ENCODE data around the gene KIRREL1. TPM values are rescaled to one million over a fixed set of nuclear protein-coding genes. Genes with fewer than 3 reads are reported as not detected.

KIRREL1 gene
- total RNA-seq, 1 experiment from 2014 or later = 45.4 TPM

GRCh38 chr1:158000507-158000906, 7.1 kb downstream of the KIRREL1 start:
- Mint-ChIP-seq H3K27me3 (ENCODE audit: insufficient read depth, unreplicated experiment) (no peaks in the 10 kb centered on the region), H3K36me3 (ENCODE audit: insufficient read depth, unreplicated experiment) (peaks cover 2% of the 10 kb centered on the region), H3K27ac (ENCODE audit: unreplicated experiment) (peak overlapping the region; percentile 10), H3K4me1 (ENCODE audit: low read depth, unreplicated experiment) (peaks cover 29% of the 10 kb centered on the region), H3K4me3 (ENCODE audit: unreplicated experiment) (no peak overlapping the region), H3K9me3 (ENCODE audit: unreplicated experiment) (no peaks in the 10 kb centered on the region)
- ChIA-PET POLR2A (no interaction called here), CTCF (no interaction called here)
- intact Hi-C loops (cut with micrococcal nuclease; ENCODE audit: unreplicated experiment) = no loop called here
- BruUV-seq (replicated peaks) = no TSS peak
- Histone ChIP-seq H3K27me3 (replicated peaks; ENCODE audit: control insufficient read depth, insufficient read depth, low read length) (no peaks in the 10 kb centered on the region), H3K4me1 (peaks cover 54% of the 10 kb centered on the region), H3K9me3 (no peaks in the 10 kb centered on the region), H3K4me3 (ENCODE audit: low read depth, low read length) (no peak overlapping the region), H3K36me3 (ENCODE audit: control insufficient read depth, insufficient read depth, low read length) (no peaks in the 10 kb centered on the region)
- TF ChIP-seq, protein P1, sequence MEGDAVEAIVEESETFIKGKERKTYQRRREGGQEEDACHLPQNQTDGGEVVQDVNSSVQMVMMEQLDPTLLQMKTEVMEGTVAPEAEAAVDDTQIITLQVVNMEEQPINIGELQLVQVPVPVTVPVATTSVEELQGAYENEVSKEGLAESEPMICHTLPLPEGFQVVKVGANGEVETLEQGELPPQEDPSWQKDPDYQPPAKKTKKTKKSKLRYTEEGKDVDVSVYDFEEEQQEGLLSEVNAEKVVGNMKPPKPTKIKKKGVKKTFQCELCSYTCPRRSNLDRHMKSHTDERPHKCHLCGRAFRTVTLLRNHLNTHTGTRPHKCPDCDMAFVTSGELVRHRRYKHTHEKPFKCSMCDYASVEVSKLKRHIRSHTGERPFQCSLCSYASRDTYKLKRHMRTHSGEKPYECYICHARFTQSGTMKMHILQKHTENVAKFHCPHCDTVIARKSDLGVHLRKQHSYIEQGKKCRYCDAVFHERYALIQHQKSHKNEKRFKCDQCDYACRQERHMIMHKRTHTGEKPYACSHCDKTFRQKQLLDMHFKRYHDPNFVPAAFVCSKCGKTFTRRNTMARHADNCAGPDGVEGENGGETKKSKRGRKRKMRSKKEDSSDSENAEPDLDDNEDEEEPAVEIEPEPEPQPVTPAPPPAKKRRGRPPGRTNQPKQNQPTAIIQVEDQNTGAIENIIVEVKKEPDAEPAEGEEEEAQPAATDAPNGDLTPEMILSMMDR (IDR thresholded peaks at IDR 0.05; ENCODE audit: insufficient read depth in 1 of 2, low read depth in 1 of 2, low read length in 1 of 2, severe bottlenecking in 1 of 2, unreplicated experiment in 1 of 2) = no peak
- DNase-seq = no peak

- no peaks in the 10 kb centered on the region for H3K27me3 ChIP-seq (replicated peaks; ENCODE audit: control insufficient read depth, insufficient read depth, low read length)
- Mint-ChIP-seq H3K9me3 (ENCODE audit: unreplicated experiment) (no peaks in the 10 kb centered on the region), H3K36me3 (ENCODE audit: insufficient read depth, unreplicated experiment) (peaks cover 9% of the 10 kb centered on the region), H3K27ac (ENCODE audit: unreplicated experiment) (peak overlapping the region; percentile 65), H3K4me1 (ENCODE audit: low read depth, unreplicated experiment) (peaks cover 38% of the 10 kb centered on the region), H3K27me3 (ENCODE audit: insufficient read depth, unreplicated experiment) (no peaks in the 10 kb centered on the region), H3K4me3 (ENCODE audit: unreplicated experiment) (peak overlapping the region; percentile 30)
- H3K9me3 ChIP-seq = no peaks in the 10 kb centered on the region
- no peak overlapping the region for H3K4me3 ChIP-seq (ENCODE audit: low read depth, low read length)
- intact Hi-C loops (cut with micrococcal nuclease; ENCODE audit: unreplicated experiment) = loop anchor here (2.0 kb wide), 3 partner anchors 17 to 85 kb away; no protein-coding TSS in a partner anchor
- TF ChIP-seq, protein P1 (IDR thresholded peaks at IDR 0.05; ENCODE audit: insufficient read depth in 1 of 2, low read depth in 1 of 2, low read length in 1 of 2, severe bottlenecking in 1 of 2, unreplicated experiment in 1 of 2) = no peak
- BruUV-seq (replicated peaks) = no TSS peak
- ChIA-PET POLR2A (interaction anchor here (1.3 kb wide), 1 partner anchor 17 kb away, joined by 6 read pairs; no protein-coding TSS in a partner anchor), CTCF (interaction anchor here (0.7 to 2.1 kb wide), 12 partner anchors 8 to 120 kb away, joined by 3 to 10 read pairs (median 4); no protein-coding TSS in a partner anchor)
- H3K36me3 ChIP-seq (ENCODE audit: control insufficient read depth, insufficient read depth, low read length) = no peaks in the 10 kb centered on the region
- H3K4me1 ChIP-seq = peaks cover 54% of the 10 kb centered on the region
- peak; percentile 38 to 55 for DNase-seq
Observed at GRCh38 chr1:158002022-158002630, 8.7 kb downstream of the KIRREL1 start.

- Histone ChIP-seq H3K4me1 (peaks cover 60% of the 10 kb centered on the region), H3K27me3 (replicated peaks; ENCODE audit: control insufficient read depth, insufficient read depth, low read length) (no peaks in the 10 kb centered on the region), H3K36me3 (ENCODE audit: control insufficient read depth, insufficient read depth, low read length) (no peaks in the 10 kb centered on the region), H3K9me3 (no peaks in the 10 kb centered on the region), H3K4me3 (ENCODE audit: low read depth, low read length) (no peak overlapping the region)
- TF ChIP-seq, protein P1 (IDR thresholded peaks at IDR 0.05; ENCODE audit: insufficient read depth in 1 of 2, low read depth in 1 of 2, low read length in 1 of 2, severe bottlenecking in 1 of 2, unreplicated experiment in 1 of 2) = no peak
- intact Hi-C loops (cut with micrococcal nuclease; ENCODE audit: unreplicated experiment) = loop anchor here (2.0 kb wide), 3 partner anchors 16 to 84 kb away; no protein-coding TSS in a partner anchor
- Mint-ChIP-seq H3K9me3 (ENCODE audit: unreplicated experiment) (no peaks in the 10 kb centered on the region), H3K36me3 (ENCODE audit: insufficient read depth, unreplicated experiment) (peaks cover 9% of the 10 kb centered on the region), H3K27ac (ENCODE audit: unreplicated experiment) (peak overlapping the region; percentile 65), H3K27me3 (ENCODE audit: insufficient read depth, unreplicated experiment) (no peaks in the 10 kb centered on the region), H3K4me3 (ENCODE audit: unreplicated experiment) (peak overlapping the region; percentile 30), H3K4me1 (ENCODE audit: low read depth, unreplicated experiment) (peaks cover 41% of the 10 kb centered on the region)
- peak; percentile 78 to 94 for DNase-seq
- CTCF ChIA-PET = interaction anchor here (0.6 to 2.1 kb wide), 12 partner anchors 9 to 119 kb away, joined by 3 to 10 read pairs (median 4); no protein-coding TSS in a partner anchor
- POLR2A ChIA-PET = interaction anchor here (1.3 kb wide), 1 partner anchor 17 kb away, joined by 6 read pairs; no protein-coding TSS in a partner anchor
- no TSS peak for BruUV-seq (replicated peaks)
Observed at GRCh38 chr1:158002631-158003405, 9.4 kb downstream of the KIRREL1 start.
